Measurements from ENCODE around the gene BEND3.
"Not testable (repeated sequence)": the region's sequence is repeated elsewhere in the genome, so short reads cannot be mapped to it uniquely, and the experiment has no call there.

Gene BEND3

GRCh38 chr6:107114926-107115694, at the start of gene BEND3:
TSS of gene BEND3 (minus strand) at chr6:107115515. CDS start at chr6:107099285, 16,230 bp downstream.
- peak; percentile 45 for DNase-seq (ENCODE audit: low spot score)

GRCh38 chr6:107164299-107164698, 49.0 kb upstream of the BEND3 start:
- not testable (repeated sequence) for DNase-seq (ENCODE audit: low spot score)

GRCh38 chr6:107161521-107161920, 46.2 kb upstream of the BEND3 start:
- DNase-seq (ENCODE audit: low spot score): no peak

GRCh38 chr6:107156617-107157016, 41.3 kb upstream of the BEND3 start:
- no peak for DNase-seq (ENCODE audit: low spot score)

- no peak for DNase-seq (ENCODE audit: low spot score)
Observed at GRCh38 chr6:107154801-107155160, 39.5 kb upstream of the BEND3 start.

GRCh38 chr6:107154131-107154800, 39.0 kb upstream of the BEND3 start:
- peak; percentile 50 for DNase-seq (ENCODE audit: low spot score)

GRCh38 chr6:107152638-107153430, 37.5 kb upstream of the BEND3 start:
- peak; percentile 59 for DNase-seq (ENCODE audit: low spot score)

GRCh38 chr6:107144666-107145065, 29.4 kb upstream of the BEND3 start:
- no peak for DNase-seq (ENCODE audit: low spot score)

- DNase-seq (ENCODE audit: low spot score): no peak
Observed at GRCh38 chr6:107144014-107144413, 28.7 kb upstream of the BEND3 start.

- no peak for DNase-seq (ENCODE audit: low spot score)
Observed at GRCh38 chr6:107140581-107140980, 25.3 kb upstream of the BEND3 start.

GRCh38 chr6:107136324-107136723, 21.0 kb upstream of the BEND3 start:
- DNase-seq (ENCODE audit: low spot score): not testable (repeated sequence)

GRCh38 chr6:107135048-107135680, 19.8 kb upstream of the BEND3 start:
- DNase-seq (ENCODE audit: low spot score): not testable (repeated sequence)

GRCh38 chr6:107132330-107132954, 17.1 kb upstream of the BEND3 start:
- no peak for DNase-seq (ENCODE audit: low spot score)

GRCh38 chr6:107129370-107129925, 14.1 kb upstream of the BEND3 start:
- no peak for DNase-seq (ENCODE audit: low spot score)

GRCh38 chr6:107128577-107128976, 13.3 kb upstream of the BEND3 start:
- DNase-seq (ENCODE audit: low spot score): no peak

- DNase-seq (ENCODE audit: low spot score): no peak
Observed at GRCh38 chr6:107128175-107128574, 12.9 kb upstream of the BEND3 start.

GRCh38 chr6:107125771-107126170, 10.5 kb upstream of the BEND3 start:
- DNase-seq (ENCODE audit: low spot score): no peak

GRCh38 chr6:107124934-107125348, 9.6 kb upstream of the BEND3 start:
- no peak for DNase-seq (ENCODE audit: low spot score)

- DNase-seq (ENCODE audit: low spot score): no peak
Observed at GRCh38 chr6:107123501-107123900, 8.2 kb upstream of the BEND3 start.

- DNase-seq (ENCODE audit: low spot score): no peak
Observed at GRCh38 chr6:107122748-107123147, 7.4 kb upstream of the BEND3 start.

GRCh38 chr6:107121964-107122495, 6.7 kb upstream of the BEND3 start:
- DNase-seq (ENCODE audit: low spot score): no peak
